CD4-positive, alpha-beta T cell treated with Interleukin-15 for 1 hour (primary cell): ENCODE data around the gene SP1.
"Not testable (repeated sequence)": the region's sequence is repeated elsewhere in the genome, so short reads cannot be mapped to it uniquely, and the experiment has no call there.

Experiments
- DNase-seq: peaks from one replicate; pipeline ENCODE4 v3.0.0-alpha.2; 2020

SP1 gene

GRCh38 chr12:53380104-53380793, at the start of gene SP1:
Gene SP1, plus strand, starts transcription at chr12:53380176. Its CDS starts 116 bp downstream, at chr12:53380292.
- DNase-seq = peak; percentile 93

- DNase-seq = no peak
Observed at GRCh38 chr12:53330671-53331070, 49.3 kb upstream of the SP1 start.

DNA sequence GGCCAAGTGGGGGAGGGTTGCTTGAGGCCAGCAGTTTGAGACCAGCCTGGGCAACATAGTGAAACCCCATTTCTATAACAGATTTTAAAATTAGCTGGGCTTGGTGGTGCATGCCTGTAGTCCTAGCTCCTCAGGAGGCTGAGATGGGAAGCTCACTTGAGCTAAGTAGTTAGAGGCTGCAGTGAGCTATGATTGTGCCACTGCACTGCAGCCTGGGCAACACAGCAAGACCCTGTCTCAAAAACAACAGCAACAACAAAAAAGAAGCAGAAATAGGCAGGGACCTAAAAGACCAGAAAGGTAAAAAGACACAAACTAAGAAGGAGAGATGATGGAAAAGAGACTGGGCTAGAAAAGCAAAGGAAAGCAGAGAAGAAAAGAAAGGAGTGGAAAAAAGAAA, 47.6 kb upstream of the SP1 start:
- DNase-seq = not testable (repeated sequence)

GRCh38 chr12:53332744-53333143, 47.2 kb upstream of the SP1 start:
- DNase-seq = no peak

DNA sequence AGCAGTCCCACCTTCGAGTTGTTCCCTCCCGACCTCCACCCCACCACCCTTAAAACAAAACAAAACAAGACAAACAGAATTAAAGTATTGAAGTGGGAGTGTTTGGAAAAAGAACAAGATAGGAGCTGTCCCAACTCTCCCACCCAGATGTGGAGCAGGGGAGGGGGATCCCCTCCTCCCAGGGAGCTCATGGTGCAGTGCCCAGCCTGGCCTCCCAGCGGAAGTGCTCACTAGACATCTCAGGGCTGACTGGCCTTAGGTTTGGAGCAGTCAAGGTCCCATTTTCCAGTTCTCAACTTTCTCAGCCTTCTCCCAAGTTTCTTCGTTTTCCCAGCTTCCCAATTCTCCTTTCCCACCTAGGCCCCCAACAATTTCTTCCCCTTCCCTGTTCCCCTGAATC, 46.7 kb upstream of the SP1 start:
- DNase-seq = no peak

GRCh38 chr12:53333845-53334244, 46.1 kb upstream of the SP1 start:
- no peak for DNase-seq

GRCh38 chr12:53334822-53335221, 45.2 kb upstream of the SP1 start:
- DNase-seq = no peak

DNA sequence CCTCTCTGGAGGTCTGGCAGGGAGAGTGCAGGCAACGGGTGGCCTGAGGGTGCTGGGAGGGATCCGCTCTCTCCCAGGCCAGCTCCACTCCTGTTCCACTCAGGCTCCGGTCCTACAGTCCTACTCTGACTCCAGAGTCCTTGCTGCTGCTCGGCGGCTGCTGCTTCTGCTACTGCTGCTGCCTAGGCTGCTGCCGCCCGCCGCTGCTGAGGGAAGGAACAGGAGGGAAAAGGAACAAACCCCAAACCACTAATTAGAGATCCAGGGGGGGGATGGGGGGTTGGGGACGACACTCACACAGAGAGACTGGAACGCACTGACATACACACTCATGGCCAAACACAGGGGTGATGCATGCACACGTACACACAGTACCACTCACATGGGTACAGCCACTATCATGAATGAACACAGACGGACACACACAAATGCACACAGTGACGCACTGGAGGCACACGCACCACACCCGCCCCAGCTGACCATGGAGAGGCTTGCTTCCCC, 43.7 kb upstream of the SP1 start, which contains the start of gene SP7:
TSS of gene SP7 (minus strand) at position 174 of the 501 bp plus-strand sequence. CDS start 708 bp downstream, outside the sequence.
- DNase-seq = no peak

- no peak for DNase-seq
Observed at GRCh38 chr12:53338017-53338416, 42.0 kb upstream of the SP1 start.

DNA sequence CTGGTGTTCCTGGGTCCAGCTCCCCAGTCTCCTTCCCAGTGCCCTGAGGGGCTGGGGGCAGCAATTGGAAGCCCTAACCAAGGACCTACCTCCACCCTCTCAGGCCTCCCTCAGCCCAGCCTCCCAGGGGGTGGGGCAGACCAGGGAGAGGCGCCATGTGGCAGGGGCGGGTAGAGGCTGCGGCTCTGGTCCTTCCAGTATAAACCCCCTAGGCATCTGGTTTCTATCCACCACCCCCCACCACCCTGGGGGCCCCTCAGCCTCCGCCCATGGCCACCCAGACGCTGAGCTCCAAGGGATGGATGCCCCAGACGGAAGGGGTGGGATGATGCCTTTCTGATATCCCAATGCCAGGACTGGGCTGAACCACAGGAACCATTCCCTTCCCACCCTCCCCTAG, 41.1 kb upstream of the SP1 start:
- DNase-seq = no peak

DNA sequence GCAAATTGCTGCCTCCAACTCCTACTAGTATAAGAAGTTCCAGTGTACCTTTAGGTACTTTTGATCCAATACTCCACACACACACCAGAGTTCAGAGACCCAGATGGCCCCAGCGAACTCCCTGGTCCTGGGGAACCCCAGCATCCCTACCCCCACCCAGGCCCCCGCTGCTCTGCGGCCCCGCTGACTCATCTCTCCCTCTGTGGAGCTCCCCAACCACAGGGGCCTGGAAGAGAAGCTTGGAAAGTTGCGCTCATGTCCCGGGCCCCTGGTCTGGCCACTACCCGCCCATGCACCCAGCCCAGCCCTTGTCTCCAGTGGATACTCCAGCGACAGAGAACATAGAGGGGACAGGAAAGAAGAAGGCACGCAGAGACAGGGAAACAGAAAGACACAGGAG, 39.6 kb upstream of the SP1 start:
- no peak for DNase-seq

GRCh38 chr12:53343449-53343848, 36.5 kb upstream of the SP1 start:
- DNase-seq = no peak

DNA sequence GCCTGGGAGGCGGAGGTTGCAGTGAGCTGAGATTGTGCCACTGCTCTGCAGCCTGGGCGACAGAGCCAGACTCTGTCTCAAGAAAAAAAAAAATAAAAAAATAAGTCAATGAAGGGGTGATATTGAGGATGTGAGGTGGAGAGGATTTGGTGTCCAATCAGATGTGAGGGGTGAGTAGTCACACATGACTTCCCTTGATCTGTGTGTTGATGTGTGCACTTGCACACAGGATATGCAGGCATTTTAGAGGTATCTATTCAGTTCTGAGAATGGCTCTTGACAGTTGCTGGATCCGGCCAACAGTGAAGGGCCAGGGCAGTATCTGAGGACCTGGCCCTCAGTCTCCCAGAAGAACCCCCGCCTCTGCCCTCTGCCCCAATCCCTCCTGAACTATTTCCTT, 36.0 kb upstream of the SP1 start:
- no peak for DNase-seq

- no peak for DNase-seq
Observed at GRCh38 chr12:53344487-53344823, 35.5 kb upstream of the SP1 start.

GRCh38 chr12:53344824-53345485, 35.0 kb upstream of the SP1 start:
- DNase-seq = peak; percentile 71

DNA sequence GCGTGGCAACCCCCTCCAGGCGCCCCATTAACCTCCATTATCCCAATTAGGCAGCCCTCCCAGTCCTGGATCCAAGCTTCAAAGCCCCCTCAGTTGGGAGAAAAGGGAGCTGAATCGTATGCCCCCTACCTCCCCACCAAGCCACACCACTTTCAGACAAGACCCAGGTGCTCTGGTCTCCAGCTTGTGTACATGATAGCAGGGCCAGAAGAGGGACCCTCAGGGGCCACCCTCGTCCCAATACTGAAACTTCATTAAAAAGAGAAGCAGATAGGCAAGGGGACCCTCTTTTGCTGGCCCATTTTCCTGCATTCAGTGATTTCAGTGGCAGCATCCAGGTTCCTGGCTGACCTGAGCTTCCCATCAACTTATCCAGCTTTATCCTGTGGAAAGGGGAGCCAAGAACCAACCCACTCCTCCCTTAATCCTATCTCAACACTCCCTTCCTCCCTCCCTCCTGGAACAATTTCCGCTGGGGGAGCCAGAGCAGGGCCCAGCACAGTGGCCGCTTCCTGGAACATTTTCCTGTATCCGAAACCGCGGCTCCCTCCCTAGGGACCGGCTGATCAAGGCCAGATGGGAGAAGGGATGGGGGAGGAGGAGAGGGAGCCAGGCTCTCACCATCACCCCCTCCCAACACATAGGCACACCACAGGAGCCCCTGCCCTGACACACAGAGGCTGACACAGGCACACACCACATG, 34.3 kb upstream of the SP1 start:
- no peak for DNase-seq

DNA sequence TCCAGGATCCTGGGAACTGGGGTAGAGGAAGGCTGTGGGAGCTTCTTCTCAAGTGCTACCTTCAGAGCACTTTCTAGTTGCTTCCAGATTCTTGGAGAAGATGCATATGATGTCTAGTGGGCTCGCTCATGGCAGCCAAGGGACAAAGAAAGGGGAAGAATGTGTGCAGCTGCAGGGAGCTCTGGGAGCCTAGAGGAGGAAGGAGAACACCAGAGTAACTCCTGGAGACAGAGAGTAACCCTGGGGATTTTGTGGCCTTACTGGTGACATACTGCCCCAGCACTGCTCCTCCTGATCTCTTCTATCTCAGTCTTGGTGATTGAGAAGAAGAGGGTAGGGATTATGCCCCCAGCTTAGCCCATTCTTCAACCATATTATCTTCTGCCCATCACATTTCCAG, 33.5 kb upstream of the SP1 start:
- no peak for DNase-seq

- no peak for DNase-seq
Observed at GRCh38 chr12:53347905-53348304, 32.1 kb upstream of the SP1 start.

GRCh38 chr12:53352331-53353256, 27.4 kb upstream of the SP1 start:
- peak; percentile 84 for DNase-seq

DNA sequence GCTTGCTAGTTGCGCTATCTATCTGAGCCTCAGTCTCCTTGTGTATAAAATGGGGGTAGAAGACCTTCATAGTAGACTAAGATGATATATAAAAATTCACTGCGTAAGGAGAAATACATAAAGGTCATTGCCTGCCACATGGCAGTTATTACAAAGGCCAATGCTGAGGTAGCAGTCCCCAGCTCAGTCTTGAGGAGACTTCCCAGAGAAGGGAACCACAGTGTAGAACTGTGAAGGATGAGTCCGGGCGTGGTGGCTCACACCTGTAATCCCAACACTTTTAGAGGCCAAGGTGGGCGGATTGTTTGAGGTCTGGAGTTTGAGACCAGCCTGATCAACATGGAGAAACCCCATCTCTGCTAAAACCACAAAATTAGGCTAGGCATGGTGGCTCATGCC, 26.7 kb upstream of the SP1 start:
- no peak for DNase-seq

DNA sequence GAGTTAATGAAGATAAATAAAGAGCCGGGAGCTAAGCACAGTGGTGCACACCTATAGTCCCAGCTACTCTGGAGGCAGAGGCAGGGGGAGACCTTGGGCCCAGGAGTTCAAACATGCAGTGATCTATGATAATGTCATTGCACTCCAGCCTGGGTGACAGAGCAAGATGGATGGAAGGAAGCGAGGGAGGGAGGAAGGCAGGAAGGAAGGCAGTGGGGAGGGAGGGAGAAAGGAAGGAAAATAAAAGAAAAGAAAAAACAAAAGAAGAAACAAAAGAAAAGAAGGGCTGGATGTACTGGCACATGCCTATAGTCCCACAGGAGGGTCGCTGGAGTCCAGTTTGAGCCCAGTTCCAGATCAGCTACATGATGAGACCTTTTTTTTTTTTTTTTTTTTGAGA, 24.9 kb upstream of the SP1 start:
- DNase-seq = no peak

- no peak for DNase-seq
Observed at GRCh38 chr12:53358836-53359419, 21.0 kb upstream of the SP1 start.
